Measurements from ENCODE around the gene SLC30A2.

DNA sequence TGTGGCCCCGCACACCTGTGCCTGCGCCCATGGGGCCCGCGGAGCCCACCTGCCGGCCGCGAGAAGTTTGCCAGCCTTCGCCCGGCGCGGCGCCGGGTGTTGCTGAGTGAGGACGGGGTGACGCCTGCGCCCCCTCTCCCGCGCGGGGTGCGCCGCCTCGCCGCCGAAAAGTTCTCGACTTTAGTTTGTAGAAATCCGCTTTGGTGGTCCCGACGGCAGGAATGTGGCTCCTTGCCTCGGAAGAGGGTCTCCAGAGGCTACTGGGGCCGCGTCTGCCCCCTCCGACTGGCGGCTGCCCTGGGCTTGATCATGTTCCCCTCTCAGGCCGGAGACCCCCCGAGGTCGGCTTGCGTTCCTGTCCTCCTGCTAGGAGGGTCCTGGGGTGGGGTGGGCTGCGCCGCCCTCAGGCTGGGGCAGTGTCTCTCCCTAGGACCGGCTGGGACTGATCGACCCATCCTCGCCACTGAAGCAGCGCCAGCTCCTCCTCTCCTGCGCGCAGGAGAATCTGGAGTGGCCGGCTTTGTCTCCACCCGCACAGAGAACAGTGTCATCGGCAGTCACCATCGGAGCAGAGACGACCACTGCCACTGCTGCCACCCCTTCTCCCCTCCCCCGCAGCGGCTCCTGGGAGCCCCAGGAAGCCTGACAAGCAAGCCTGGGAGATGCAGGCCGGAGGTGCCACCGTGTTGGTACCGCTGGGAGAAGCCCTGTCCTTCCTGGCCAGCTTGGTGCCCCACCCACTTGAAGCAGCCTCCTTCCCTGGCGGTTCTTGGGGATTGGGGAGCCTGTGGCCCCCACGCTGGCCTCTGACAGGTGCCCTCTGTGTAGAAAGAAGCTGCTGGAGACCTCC is 553 bp upstream of the SLC30A2 start:
- TF ChIP-seq, protein P1, sequence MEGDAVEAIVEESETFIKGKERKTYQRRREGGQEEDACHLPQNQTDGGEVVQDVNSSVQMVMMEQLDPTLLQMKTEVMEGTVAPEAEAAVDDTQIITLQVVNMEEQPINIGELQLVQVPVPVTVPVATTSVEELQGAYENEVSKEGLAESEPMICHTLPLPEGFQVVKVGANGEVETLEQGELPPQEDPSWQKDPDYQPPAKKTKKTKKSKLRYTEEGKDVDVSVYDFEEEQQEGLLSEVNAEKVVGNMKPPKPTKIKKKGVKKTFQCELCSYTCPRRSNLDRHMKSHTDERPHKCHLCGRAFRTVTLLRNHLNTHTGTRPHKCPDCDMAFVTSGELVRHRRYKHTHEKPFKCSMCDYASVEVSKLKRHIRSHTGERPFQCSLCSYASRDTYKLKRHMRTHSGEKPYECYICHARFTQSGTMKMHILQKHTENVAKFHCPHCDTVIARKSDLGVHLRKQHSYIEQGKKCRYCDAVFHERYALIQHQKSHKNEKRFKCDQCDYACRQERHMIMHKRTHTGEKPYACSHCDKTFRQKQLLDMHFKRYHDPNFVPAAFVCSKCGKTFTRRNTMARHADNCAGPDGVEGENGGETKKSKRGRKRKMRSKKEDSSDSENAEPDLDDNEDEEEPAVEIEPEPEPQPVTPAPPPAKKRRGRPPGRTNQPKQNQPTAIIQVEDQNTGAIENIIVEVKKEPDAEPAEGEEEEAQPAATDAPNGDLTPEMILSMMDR (IDR thresholded peaks at IDR 0.05) = no peak
- no peak for TF ChIP-seq POLR2A (IDR thresholded peaks at IDR 0.05)
- TF ChIP-seq POLR2AphosphoS5 (IDR thresholded peaks at IDR 0.05) = no peak
